Ramos (cell line): Measurements from ENCODE around the gene BCAN.

ENCODE experiments used
- in situ Hi-C: fragments of 300-500 bp; cut with MboI; formaldehyde crosslinking; loops from one replicate; pipeline ENCODE4 v1.14.3; 2022; ENCODE audit warnings: low sequenced_read_pairs; ENCODE audit not compliant: unreplicated experiment

The BCAN gene

DNA sequence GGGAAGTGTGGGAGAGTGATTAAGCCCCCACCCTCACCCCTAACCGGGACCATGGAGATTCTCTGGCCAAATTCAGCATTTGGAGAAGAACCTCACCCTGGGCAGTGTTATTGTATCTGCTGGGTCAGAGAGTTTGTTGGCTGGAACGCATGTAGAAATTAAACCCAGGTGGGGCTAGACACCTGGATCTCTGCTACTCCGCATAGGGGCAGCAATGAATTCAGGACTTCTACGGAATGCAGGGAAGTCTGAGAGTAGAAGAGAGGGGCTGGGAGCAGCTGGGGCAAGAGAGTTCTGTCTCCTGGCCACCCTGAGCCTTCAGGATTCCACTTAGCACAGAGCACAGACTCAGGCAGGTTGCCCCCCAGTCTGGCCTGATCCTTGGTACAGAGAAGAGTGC, 67.1 kb downstream of the BCAN start:
- in situ Hi-C loops: no loop called here
